ENCODE results near the gene AEBP2. TPM values are rescaled to one million over a fixed set of nuclear protein-coding genes. Genes with fewer than 3 reads are reported as not detected.

Gene AEBP2
- total and polyA plus RNA-seq, 2 donors (not counting 3 experiments of a cell fraction or from before 2014, with no cell fraction given), result 8.8 to 42.2 TPM

- FAIRE-seq (no peak), DNase-seq (ENCODE audit: low read depth, low spot score) (no peak)
- H4K20me1 ChIP-seq (replicated peaks; ENCODE audit: control insufficient read depth, extremely low read depth, insufficient read depth, low read length), result no peaks in the 10 kb centered on the region
- CTCF ChIA-PET, result no interaction called here
- no TSS peak for BruUV-seq (replicated peaks)
- no peak overlapping the region for H3K27ac ChIP-seq (ENCODE audit: insufficient read depth, low read depth, low read length)
- no peaks in the 10 kb centered on the region for H3K9me1 ChIP-seq (replicated peaks; ENCODE audit: control insufficient read depth, extremely low read depth, insufficient read depth, low read length)
- H3K9ac ChIP-seq (replicated peaks; ENCODE audit: extremely low read depth, insufficient read depth, low read length), result no peak overlapping the region
- no peak overlapping the region for H3K4me3 ChIP-seq (replicated peaks in 1 of 3; ENCODE audit: insufficient read depth in 1 of 3, low read depth in 1 of 3, low read length in 3 of 3)
- intact Hi-C loops (cut with micrococcal nuclease) (no loop called here), dilution Hi-C loops (cut with MboI; ENCODE audit: extremely low pct_ligation_motif_present, low sequenced_read_pairs) (no loop called here)
- no peaks in the 10 kb centered on the region for H3K27me3 ChIP-seq (ENCODE audit: control insufficient read depth in 2 of 2, insufficient read depth in 2 of 2, low read length in 2 of 2)
- POLR2A ChIA-PET, result no interaction called here
- no peak overlapping the region for H2AFZ ChIP-seq (ENCODE audit: low read depth, low read length)
- no peaks in the 10 kb centered on the region for H3K9me3 ChIP-seq (replicated peaks; ENCODE audit: control insufficient read depth, insufficient read depth, low read length)
- no peaks in the 10 kb centered on the region for H3K4me1 ChIP-seq (ENCODE audit: control insufficient read depth, extremely low read depth, insufficient read depth, low read length)
- no peak for TF ChIP-seq MAX (IDR thresholded peaks at IDR 0.05; ENCODE audit: insufficient read depth, insufficient read length)
- no peak for TF ChIP-seq JUN (IDR thresholded peaks at IDR 0.05; ENCODE audit: borderline replicate concordance, insufficient read depth, insufficient read length, low read depth)
- no peak for TF ChIP-seq POLR2AphosphoS5 (IDR thresholded peaks at IDR 0.05; ENCODE audit: insufficient read depth, low read depth, low read length)
- no peak for TF ChIP-seq MYC (IDR thresholded peaks at IDR 0.05; ENCODE audit: low read depth, low read length)
- no peak for TF ChIP-seq CTCF (IDR thresholded peaks at IDR 0.05; ENCODE audit: extremely low read depth in 1 of 2, insufficient read depth in 1 of 2, low read depth in 1 of 2, low read length in 2 of 2)
- no peak for TF ChIP-seq EZH2 (IDR thresholded peaks at IDR 0.05; ENCODE audit: borderline replicate concordance, low read depth, low read length, severe bottlenecking)
- TF ChIP-seq FOS (IDR thresholded peaks at IDR 0.05; ENCODE audit: borderline replicate concordance, insufficient read depth, low read length), result no peak
- no peak for TF ChIP-seq POLR2A (IDR thresholded peaks at IDR 0.05; ENCODE audit: low read depth, low read length)
- TF ChIP-seq GATA2 (IDR thresholded peaks at IDR 0.05; ENCODE audit: insufficient read depth, insufficient read length, low read depth, low read length), result no peak
- H3K79me2 ChIP-seq (ENCODE audit: control insufficient read depth, insufficient read depth, low read length), result no peaks in the 10 kb centered on the region
- H3K4me2 ChIP-seq (ENCODE audit: insufficient read depth, low read length), result no peak overlapping the region
- no peaks in the 10 kb centered on the region for H3K36me3 ChIP-seq (ENCODE audit: control insufficient read depth in 2 of 2, extremely low read depth in 1 of 2, insufficient read depth in 2 of 2, low read length in 2 of 2)
Measured at GRCh38 chr12:19419086-19419485, 20.2 kb upstream of the AEBP2 start.

All from endothelial cell of umbilical vein (primary cell).